Skin of body (tissue), 2 donors: ENCODE measurements around the gene ADPGK. TPM values are rescaled to one million over a fixed set of nuclear protein-coding genes. Genes with fewer than 3 reads are reported as not detected.

Source experiments
- DNase-seq: peaks from one replicate; lab custom pipeline; 2025; lab: John Stamatoyannopoulos, UW
- total RNA-seq: library from RNA; depleted of rRNA; stranded (reverse); fragments of >200 nt; gene quantifications from one replicate; pipeline ENCODE4 v1.2.3, GENCODE V29; 2014

Gene ADPGK
- total RNA-seq, 1 donor from 2014 or later, result 57.8 TPM

DNA sequence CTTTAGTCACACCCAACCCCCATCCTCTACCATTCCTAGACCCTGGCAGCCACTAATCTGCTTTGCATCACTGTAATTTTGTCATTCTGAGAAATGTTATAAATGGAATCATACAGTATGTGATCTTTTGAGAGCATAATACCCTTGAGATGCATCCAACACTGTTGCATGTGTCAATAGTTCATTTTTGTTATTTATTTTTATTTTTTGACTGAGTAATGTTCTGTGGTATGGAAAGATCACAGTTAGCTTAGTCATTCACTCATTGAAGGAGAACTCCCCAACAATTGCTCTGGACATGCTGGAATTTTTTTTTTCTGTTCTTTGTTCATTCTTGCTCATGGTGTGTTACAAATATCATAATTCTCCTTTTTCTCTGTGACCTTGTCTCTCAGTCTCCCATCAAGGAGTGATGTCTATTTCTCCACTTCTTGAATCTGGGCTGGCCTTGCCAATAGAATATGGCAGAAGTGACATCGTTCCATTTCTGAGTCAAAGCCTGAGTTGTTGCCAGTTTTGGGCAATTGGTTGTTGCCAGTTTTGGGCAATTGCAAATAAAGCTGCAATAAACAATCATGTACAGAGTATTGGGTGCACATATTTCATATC, 6.8 kb upstream of the ADPGK start:
- no peak for DNase-seq

DNA sequence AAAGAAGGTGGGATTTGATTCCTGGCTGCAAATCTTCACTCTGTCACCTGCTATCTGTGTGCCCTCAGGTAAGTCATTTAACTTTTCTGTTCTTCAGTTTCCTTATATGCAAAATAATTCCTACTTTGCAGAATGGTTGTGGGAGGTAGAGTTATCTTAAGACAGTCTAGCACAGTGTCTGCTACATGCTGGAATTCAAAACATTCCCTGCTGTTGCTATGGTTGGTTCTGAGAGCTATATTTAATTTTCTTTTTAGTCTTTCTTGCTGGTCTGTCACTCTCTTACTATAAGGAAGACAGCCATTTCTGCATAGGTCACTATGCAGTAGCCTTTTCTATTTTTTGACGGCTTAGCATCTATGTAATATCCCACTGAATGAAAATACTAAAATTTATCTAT, 4.0 kb upstream of the ADPGK start:
- no peak for DNase-seq

DNA sequence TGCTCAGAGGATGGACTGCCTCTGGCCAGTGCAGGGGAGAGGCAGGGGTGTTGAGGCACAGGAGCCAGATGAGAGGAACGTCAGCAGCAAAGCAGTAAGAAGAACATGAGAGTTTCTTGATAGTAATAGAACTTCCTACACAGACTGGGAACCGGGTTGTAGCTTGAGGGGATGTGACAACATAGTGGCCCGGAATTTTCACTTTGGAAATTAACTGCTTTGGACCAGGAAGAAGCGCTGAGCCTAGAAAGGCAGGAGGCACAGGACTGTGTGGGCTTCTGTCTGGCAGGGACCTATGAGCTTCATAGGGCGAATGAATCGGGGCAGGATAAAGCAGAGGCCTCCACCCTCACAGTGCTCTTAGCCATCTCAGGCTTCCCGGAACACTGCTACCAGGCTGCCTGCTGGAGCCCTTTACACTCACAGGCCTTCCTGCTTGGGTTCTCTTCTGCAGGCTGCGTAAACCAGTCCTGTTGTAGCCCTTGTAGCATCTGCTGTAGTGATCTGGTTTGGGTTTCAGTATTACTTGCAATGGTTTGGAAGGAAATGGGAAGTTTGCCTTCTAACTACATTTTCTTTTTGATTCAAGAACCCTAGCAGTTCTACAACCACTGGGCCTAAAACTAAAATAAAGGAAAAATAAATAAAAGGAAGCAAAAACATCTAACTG, 3.3 kb upstream of the ADPGK start:
- no peak for DNase-seq

GRCh38 chr15:72786242-72786641, 2.7 kb upstream of the ADPGK start:
- DNase-seq, result no peak

- no peak for DNase-seq
Measured at GRCh38 chr15:72785841-72786240, 2.3 kb upstream of the ADPGK start.

DNA sequence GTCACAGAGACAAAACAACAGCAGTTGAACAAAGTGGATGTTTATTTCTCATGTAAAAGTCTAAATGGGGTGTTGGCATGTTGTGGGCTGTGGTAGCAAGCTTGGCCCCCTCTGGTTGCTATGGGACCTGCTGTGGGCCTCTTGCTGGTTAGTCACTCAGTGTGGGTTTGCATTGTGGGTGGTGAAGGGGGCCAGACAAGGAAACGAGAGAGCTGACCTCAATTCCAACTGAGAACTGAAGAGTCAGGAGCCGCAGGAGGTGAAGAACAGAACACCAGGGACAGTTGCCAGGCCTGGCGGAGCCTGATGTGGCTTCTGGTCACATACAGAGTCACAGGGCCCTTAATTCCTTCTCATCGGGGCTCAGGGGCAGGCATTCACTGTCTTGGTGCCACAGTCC, 1.9 kb upstream of the ADPGK start:
- DNase-seq, result peak; percentile 19

GRCh38 chr15:72784456-72784876, 908 bp upstream of the ADPGK start:
- DNase-seq, result no peak

GRCh38 chr15:72783004-72783639, 436 bp downstream of the ADPGK start:
- DNase-seq, result no peak

DNA sequence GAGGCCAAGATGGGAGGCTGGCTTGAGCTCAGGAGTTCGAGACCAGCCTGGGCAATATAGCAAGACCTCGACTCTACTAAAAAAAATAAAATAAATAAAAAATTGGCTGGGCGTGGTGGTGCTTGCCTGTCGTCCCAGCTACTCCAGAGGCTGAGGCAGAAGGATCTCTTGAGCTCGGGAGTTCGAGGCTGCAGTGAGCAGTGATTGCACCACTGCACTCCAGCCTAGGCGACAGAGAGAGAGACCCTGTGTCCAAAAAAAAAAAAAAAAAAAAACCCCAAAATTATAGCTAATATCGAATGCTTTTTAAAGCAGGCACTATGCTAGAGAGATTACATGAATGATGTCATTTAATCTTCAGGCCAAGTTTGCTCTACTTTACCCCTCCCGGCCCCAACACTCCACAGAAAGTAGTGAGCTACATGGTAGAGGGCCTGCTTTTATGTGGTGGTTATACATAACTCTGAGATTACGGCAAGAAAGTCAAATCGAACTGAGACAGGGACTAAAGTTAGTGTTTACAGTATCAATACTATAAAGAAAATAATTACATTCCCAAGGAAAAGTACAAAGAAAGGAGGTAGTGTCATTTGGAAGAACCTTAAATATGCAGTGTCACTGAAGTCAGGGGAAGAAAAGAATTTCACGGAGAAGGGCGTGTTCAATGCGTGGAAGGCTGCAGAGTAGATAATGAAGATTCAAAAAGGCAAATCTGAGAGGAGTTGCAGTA, 1.1 kb downstream of the ADPGK start:
- DNase-seq, result no peak

GRCh38 chr15:72781631-72782030, 1.9 kb downstream of the ADPGK start:
- no peak for DNase-seq

DNA sequence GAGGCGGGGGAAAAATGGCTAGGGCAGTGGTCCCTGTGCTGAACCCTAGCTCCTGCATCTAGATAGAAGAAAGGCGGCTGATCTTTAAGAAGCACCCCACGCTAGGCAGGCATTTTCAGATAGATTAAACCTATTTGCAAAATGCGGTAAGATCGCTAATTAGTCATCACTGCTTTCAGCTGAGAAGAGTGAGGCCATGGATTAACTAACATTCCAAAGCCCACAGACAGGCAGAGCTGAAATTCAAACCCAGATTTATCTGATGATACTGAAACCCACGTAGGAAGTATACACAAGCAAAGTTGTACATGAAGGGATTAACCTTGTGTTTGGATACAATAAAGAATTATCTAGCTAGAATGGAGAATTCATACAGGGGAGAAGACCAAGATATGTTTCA, 4.8 kb downstream of the ADPGK start:
- DNase-seq, result no peak

DNA sequence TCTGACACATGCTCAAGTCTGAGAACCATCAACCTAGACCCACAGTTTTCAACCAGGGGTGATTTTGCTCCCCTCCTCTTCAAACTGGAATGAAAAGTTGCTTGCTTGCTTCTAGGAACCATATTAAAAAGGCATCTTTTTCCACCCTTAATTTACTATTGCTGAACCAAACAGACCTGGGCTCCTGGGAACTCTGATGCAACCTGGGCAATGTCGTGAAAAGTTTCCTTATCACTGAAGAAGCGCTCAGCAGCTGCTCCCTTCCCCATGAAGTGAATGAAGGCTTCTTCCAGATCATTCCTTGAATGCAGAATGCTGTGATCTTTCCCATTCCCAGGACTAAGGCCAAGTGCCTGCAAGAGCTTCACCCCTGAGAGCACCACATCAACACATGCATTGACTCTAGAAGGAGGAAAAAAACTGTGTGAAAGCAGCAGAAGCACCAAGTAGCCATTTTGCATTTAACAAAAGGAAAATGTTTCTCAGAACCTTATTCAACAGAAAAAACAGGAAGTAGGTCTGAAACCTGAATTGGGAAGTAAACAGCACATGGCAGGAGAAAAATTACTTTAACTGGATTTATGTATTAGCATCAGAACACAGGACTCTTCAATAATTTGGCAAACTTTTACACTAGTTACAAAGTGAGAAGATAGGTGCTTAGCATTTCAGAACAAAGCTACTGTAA, 8.7 kb downstream of the ADPGK start:
- DNase-seq, result no peak

DNA sequence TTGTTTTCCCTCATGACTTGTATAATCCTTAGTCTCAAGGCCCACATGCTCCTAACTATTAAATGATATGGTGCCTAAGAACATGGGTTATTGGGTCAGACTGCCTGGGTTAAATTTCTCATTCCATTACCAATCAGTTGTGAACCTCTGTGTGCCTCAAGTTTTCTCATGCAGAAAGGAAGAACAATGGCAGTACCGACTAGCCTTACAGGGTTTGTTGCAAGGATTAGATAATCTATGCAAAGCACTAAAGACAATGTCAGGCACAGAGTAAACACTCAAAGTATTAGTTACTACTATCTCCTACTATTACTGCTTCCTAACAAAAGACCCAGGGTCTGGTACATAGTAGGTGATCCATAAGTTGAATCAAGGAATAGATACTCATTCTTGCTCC, 12.2 kb downstream of the ADPGK start:
- no peak for DNase-seq

- no peak for DNase-seq
Measured at GRCh38 chr15:72770673-72771328, 12.8 kb downstream of the ADPGK start.

GRCh38 chr15:72766780-72767179, 16.8 kb downstream of the ADPGK start:
- DNase-seq, result no peak

DNA sequence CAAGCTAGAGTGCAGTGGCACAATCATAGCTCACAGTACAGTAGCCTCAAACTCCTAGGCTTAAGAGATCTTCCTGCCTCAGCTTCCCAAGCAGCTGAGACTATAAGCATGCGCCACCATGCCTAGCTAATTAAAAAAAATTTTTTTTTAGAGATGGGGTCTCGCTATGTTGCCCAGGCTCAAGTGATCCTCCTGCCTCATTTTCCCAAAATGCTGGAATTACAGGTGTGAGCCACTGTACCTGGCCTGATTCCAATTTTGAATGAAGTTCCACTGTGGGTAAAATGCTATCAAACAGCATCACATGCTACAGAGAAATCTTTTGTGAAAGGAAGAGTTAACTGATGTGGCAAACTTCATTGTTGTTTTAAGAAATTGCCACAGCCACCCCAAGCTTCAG, 17.5 kb downstream of the ADPGK start:
- no peak for DNase-seq

- no peak for DNase-seq
Measured at GRCh38 chr15:72764656-72765055, 18.9 kb downstream of the ADPGK start.

DNA sequence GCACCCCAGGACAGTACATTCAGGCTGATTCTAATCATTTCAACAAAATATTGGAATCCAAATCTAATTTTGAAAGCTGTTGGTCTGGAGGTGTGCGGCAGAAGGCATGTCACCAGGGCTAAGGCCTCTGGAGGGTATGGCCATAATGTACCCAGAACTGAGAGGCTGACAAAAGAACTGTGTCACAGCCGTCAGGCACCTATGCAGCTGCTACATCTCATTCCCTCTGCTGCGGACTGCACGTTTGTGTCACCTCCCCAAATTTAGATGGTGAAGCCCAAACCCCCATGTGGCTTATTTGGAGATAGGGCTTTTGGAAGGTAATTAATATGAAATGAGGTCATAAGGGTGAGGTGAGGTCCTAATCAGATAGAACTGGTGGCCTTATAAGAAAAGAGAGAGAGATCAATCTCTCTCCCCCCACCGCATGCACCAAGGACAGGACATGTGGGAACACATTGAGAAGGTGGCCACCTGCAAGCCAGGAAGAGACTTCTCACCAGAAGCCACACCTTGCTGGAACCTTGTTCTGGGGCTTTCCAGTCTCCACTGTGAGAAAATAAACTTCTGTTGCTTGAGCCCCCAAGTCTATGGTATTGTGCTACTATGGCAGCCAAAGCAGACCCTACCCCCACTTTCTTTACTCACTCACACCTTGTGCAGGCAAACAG, 22.8 kb downstream of the ADPGK start:
- DNase-seq, result no peak

DNA sequence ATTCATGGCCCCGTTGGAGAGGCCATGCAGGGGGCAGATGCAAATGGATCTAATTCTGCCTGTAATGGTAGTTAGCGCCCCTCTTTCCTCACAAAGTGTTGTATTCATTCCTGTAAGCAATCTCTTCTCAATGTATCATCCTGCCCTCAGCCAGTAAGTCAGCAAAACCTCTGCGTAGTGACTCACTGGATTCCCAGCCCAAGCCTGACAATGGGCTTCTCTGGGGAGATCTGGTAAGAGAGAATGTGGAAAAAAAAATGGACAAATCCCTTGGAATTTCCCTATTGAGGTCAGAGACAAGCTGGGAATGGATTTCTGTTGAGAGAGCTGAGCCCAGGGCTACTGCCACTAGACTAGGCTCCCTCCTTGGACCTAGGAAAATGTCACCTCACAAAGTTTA, 25.4 kb downstream of the ADPGK start:
- DNase-seq, result no peak

- DNase-seq, result no peak
Measured at GRCh38 chr15:72754096-72754495, 29.5 kb downstream of the ADPGK start.
